ENCODE data around the gene PTPRG. TPM values are rescaled to one million over a fixed set of nuclear protein-coding genes. Genes with fewer than 3 reads are reported as not detected.

PTPRG gene
- total and polyA plus RNA-seq, 2 donors (not counting 3 experiments of a cell fraction or from before 2014, with no cell fraction given) = 8.9 to 39.1 TPM

GRCh38 chr3:61657689-61658088 lies 96.3 kb downstream of the PTPRG start:
- H3K9ac ChIP-seq (replicated peaks; ENCODE audit: extremely low read depth, insufficient read depth, low read length) = no peak overlapping the region
- no peaks in the 10 kb centered on the region for H4K20me1 ChIP-seq (replicated peaks; ENCODE audit: control insufficient read depth, extremely low read depth, insufficient read depth, low read length)
- H3K27ac ChIP-seq (ENCODE audit: insufficient read depth, low read depth, low read length) = no peak overlapping the region
- no peaks in the 10 kb centered on the region for H3K36me3 ChIP-seq (ENCODE audit: control insufficient read depth in 2 of 2, extremely low read depth in 1 of 2, insufficient read depth in 2 of 2, low read length in 2 of 2)
- no peak for FAIRE-seq
- H3K4me2 ChIP-seq (ENCODE audit: insufficient read depth, low read length) = no peak overlapping the region
- intact Hi-C loops (cut with micrococcal nuclease) = no loop called here
- no peak for DNase-seq (ENCODE audit: low read depth, low spot score)
- dilution Hi-C loops (cut with MboI; ENCODE audit: extremely low pct_ligation_motif_present, low sequenced_read_pairs) = no loop called here
- no peaks in the 10 kb centered on the region for H3K9me3 ChIP-seq (replicated peaks; ENCODE audit: control insufficient read depth, insufficient read depth, low read length)
- H3K4me1 ChIP-seq (ENCODE audit: control insufficient read depth, extremely low read depth, insufficient read depth, low read length) = no peaks in the 10 kb centered on the region
- H3K9me1 ChIP-seq (replicated peaks; ENCODE audit: control insufficient read depth, extremely low read depth, insufficient read depth, low read length) = no peaks in the 10 kb centered on the region
- H3K4me3 ChIP-seq (replicated peaks in 1 of 3; ENCODE audit: insufficient read depth in 1 of 3, low read depth in 1 of 3, low read length in 3 of 3) = no peak overlapping the region
- no peak overlapping the region for H2AFZ ChIP-seq (ENCODE audit: low read depth, low read length)
- BruUV-seq (replicated peaks) = no TSS peak
- TF ChIP-seq POLR2AphosphoS5 (IDR thresholded peaks at IDR 0.05; ENCODE audit: insufficient read depth, low read depth, low read length) (no peak), MAX (IDR thresholded peaks at IDR 0.05; ENCODE audit: insufficient read depth, insufficient read length) (no peak), POLR2A (IDR thresholded peaks at IDR 0.05; ENCODE audit: low read depth, low read length) (no peak), JUN (IDR thresholded peaks at IDR 0.05; ENCODE audit: borderline replicate concordance, insufficient read depth, insufficient read length, low read depth) (no peak), GATA2 (IDR thresholded peaks at IDR 0.05; ENCODE audit: insufficient read depth, insufficient read length, low read depth, low read length) (no peak), CTCF (IDR thresholded peaks at IDR 0.05; ENCODE audit: extremely low read depth in 1 of 2, insufficient read depth in 1 of 2, low read depth in 1 of 2, low read length in 2 of 2) (no peak), EZH2 (IDR thresholded peaks at IDR 0.05; ENCODE audit: borderline replicate concordance, low read depth, low read length, severe bottlenecking) (no peak)
- no peaks in the 10 kb centered on the region for H3K79me2 ChIP-seq (ENCODE audit: control insufficient read depth, insufficient read depth, low read length)
- CTCF ChIA-PET = interaction anchor here (0.9 to 1.4 kb wide), 3 partner anchors 11 to 115 kb away, joined by 3 to 5 read pairs (median 3); no protein-coding TSS in a partner anchor
- H3K27me3 ChIP-seq (ENCODE audit: control insufficient read depth in 2 of 2, insufficient read depth in 2 of 2, low read length in 2 of 2) = no peaks in the 10 kb centered on the region
- POLR2A ChIA-PET = no interaction called here
